HCEC 1CT (cell line): ENCODE data around the gene PTGS1.
"Not testable (repeated sequence)": the region's sequence is repeated elsewhere in the genome, so short reads cannot be mapped to it uniquely, and the experiment has no call there.

Source experiments
- DNase-seq: peaks from one replicate; pipeline ENCODE4 v3.0.0-alpha.2; 2017

PTGS1 gene

GRCh38 chr9:122347348-122348287 is 23.2 kb upstream of the PTGS1 start:
- DNase-seq: peak; percentile 47

GRCh38 chr9:122348288-122348777 is 22.5 kb upstream of the PTGS1 start:
- DNase-seq: no peak

- DNase-seq: no peak
Measured at GRCh38 chr9:122348791-122349190, 22.0 kb upstream of the PTGS1 start.

GRCh38 chr9:122349201-122349600 is 21.6 kb upstream of the PTGS1 start:
- DNase-seq: no peak

GRCh38 chr9:122350577-122351355 is 20.1 kb upstream of the PTGS1 start:
- peak; percentile 65 for DNase-seq

GRCh38 chr9:122354536-122355199 is 16.2 kb upstream of the PTGS1 start:
- no peak for DNase-seq

- DNase-seq: no peak
Measured at GRCh38 chr9:122355336-122355875, 15.4 kb upstream of the PTGS1 start.

GRCh38 chr9:122356627-122357026 is 14.2 kb upstream of the PTGS1 start:
- DNase-seq: no peak

- DNase-seq: peak; percentile 36
Measured at GRCh38 chr9:122360891-122361290, 9.9 kb upstream of the PTGS1 start.

- not testable (repeated sequence) for DNase-seq
Measured at GRCh38 chr9:122363131-122363530, 7.7 kb upstream of the PTGS1 start.

- DNase-seq: no peak
Measured at GRCh38 chr9:122364117-122364782, 6.6 kb upstream of the PTGS1 start.

- no peak for DNase-seq
Measured at GRCh38 chr9:122364783-122365150, 6.1 kb upstream of the PTGS1 start.

- DNase-seq: no peak
Measured at GRCh38 chr9:122366074-122366660, 4.7 kb upstream of the PTGS1 start.

GRCh38 chr9:122367065-122367464 is 3.8 kb upstream of the PTGS1 start:
- DNase-seq: no peak

- DNase-seq: no peak
Measured at GRCh38 chr9:122367774-122368460, 2.9 kb upstream of the PTGS1 start.

GRCh38 chr9:122368642-122369041 is 2.2 kb upstream of the PTGS1 start:
- no peak for DNase-seq

GRCh38 chr9:122370303-122370702 is 521 bp upstream of the PTGS1 start:
- no peak for DNase-seq

- DNase-seq: no peak
Measured at GRCh38 chr9:122371846-122372245, 1.0 kb downstream of the PTGS1 start.

- no peak for DNase-seq
Measured at GRCh38 chr9:122372856-122373845, 2.3 kb downstream of the PTGS1 start.

GRCh38 chr9:122374885-122375420 is 4.1 kb downstream of the PTGS1 start:
- peak; percentile 78 for DNase-seq
